H9 (cell line): ENCODE results near the gene TSPAN3. TPM values are rescaled to one million over a fixed set of nuclear protein-coding genes. Genes with fewer than 3 reads are reported as not detected.

ENCODE experiments used
- DNase-seq: peaks from one replicate; pipeline ENCODE4 v3.0.0-alpha.2; 2017
- H2AFZ ChIP-seq: one replicate; pipeline ENCODE4 v1.6.1; 2013; ENCODE audit warnings: mild to moderate bottlenecking, low read length, control low read depth, moderate library complexity
- H2AK5ac ChIP-seq: 2 replicates; pipeline ENCODE4 v1.6.1; 2013; ENCODE audit warnings: low read length, control low read depth, mixed read lengths; ENCODE audit not compliant: insufficient read length
- H2BK120ac ChIP-seq: one replicate; pipeline ENCODE4 v1.6.1; 2013; ENCODE audit warnings: low read depth, mild to moderate bottlenecking, low read length, control low read depth, inconsistent platforms; ENCODE audit not compliant: poor library complexity, severe bottlenecking
- H2BK12ac ChIP-seq: 2 replicates; pipeline ENCODE4 v1.6.1; 2013; ENCODE audit warnings: low read length, control low read depth, mixed read lengths, low read depth; ENCODE audit not compliant: insufficient read length
- H2BK15ac ChIP-seq: 2 replicates; pipeline ENCODE4 v1.6.1; 2013; ENCODE audit warnings: low read depth, low read length, control low read depth
- H2BK20ac ChIP-seq: one replicate; pipeline ENCODE4 v1.6.1; 2013; ENCODE audit warnings: low read depth, mild to moderate bottlenecking, low read length, control low read depth, inconsistent platforms; ENCODE audit not compliant: poor library complexity, severe bottlenecking
- H2BK5ac ChIP-seq: 2 replicates; pipeline ENCODE4 v1.6.1; 2013; ENCODE audit warnings: low read length, control low read depth, mixed read lengths; ENCODE audit not compliant: insufficient read length
- H3K14ac ChIP-seq: 2 replicates; pipeline ENCODE4 v1.6.1; 2013; ENCODE audit warnings: low read length, control low read depth; ENCODE audit not compliant: insufficient read depth
- H3K18ac ChIP-seq: 2 replicates; pipeline ENCODE4 v1.6.1; 2013; ENCODE audit warnings: low read depth, mild to moderate bottlenecking, mixed read lengths, low read length, control low read depth; ENCODE audit not compliant: insufficient read length
- H3K23ac ChIP-seq: 2 replicates; pipeline ENCODE4 v1.6.1; 2013; ENCODE audit warnings: low read length, control low read depth, mixed read lengths, low read depth; ENCODE audit not compliant: insufficient read length
- H3K23me2 ChIP-seq: 2 replicates; pipeline ENCODE4 v1.6.1; 2013; ENCODE audit warnings: low read depth, mild to moderate bottlenecking, mixed read lengths, low read length, control low read depth; ENCODE audit not compliant: insufficient read length, poor library complexity, severe bottlenecking
- H3K27ac ChIP-seq: 2 replicates; pipeline ENCODE4 v1.5.1; 2013; ENCODE audit warnings: low read length, control low read depth, mixed read lengths, low read depth; ENCODE audit not compliant: insufficient read length
- H3K27me3 ChIP-seq: 2 replicates; pipeline ENCODE4 v1.6.1; 2013; ENCODE audit warnings: low read length, control low read depth, inconsistent platforms; ENCODE audit not compliant: insufficient read depth
- H3K4ac ChIP-seq: 2 replicates; pipeline ENCODE4 v1.6.1; 2013; ENCODE audit warnings: low read depth, mild to moderate bottlenecking, control low read depth, inconsistent platforms, low read length, moderate library complexity
- H3K4me1 ChIP-seq: 2 replicates; pipeline ENCODE4 v1.6.1; 2013; ENCODE audit warnings: low read length, control low read depth, inconsistent platforms; ENCODE audit not compliant: insufficient read depth
- H3K4me2 ChIP-seq: 2 replicates; pipeline ENCODE4 v1.6.1; 2013; ENCODE audit warnings: low read length, control low read depth, mixed read lengths; ENCODE audit not compliant: insufficient read length, insufficient read depth
- H3K56ac ChIP-seq: 2 replicates; pipeline ENCODE4 v1.6.1; 2013; ENCODE audit warnings: low read depth, mild to moderate bottlenecking, mixed read lengths, low read length, control low read depth; ENCODE audit not compliant: insufficient read length
- H3K79me1 ChIP-seq: 2 replicates; pipeline ENCODE4 v1.6.1; 2013; ENCODE audit warnings: low read depth, mild to moderate bottlenecking, moderate library complexity, low read length, control low read depth, inconsistent platforms; ENCODE audit not compliant: insufficient read depth, poor library complexity, severe bottlenecking
- H3K79me2 ChIP-seq: 2 replicates; pipeline ENCODE4 v1.6.1; 2013; ENCODE audit warnings: low read length, control low read depth, inconsistent platforms; ENCODE audit not compliant: insufficient read depth
- H3K9ac ChIP-seq: 2 replicates; pipeline ENCODE4 v1.6.1; 2013; ENCODE audit warnings: low read length, control low read depth, mixed read lengths; ENCODE audit not compliant: insufficient read length; ENCODE audit errors: extremely low read depth
- H3K9me3 ChIP-seq: one replicate; pipeline ENCODE4 v1.6.1; 2013; ENCODE audit warnings: low read depth, low read length, inconsistent platforms; ENCODE audit not compliant: control insufficient read depth
- H3T11ph ChIP-seq: one replicate; pipeline ENCODE4 v1.6.1; 2013; ENCODE audit warnings: mild to moderate bottlenecking, low read length, control low read depth, inconsistent platforms
- H4K20me1 ChIP-seq: one replicate; pipeline ENCODE4 v1.6.1; 2013; ENCODE audit not compliant: control insufficient read depth, insufficient read length, insufficient read depth
- H4K5ac ChIP-seq: 2 replicates; pipeline ENCODE4 v1.6.1; 2013; ENCODE audit warnings: low read depth, mild to moderate bottlenecking, mixed read lengths, low read length, control low read depth; ENCODE audit not compliant: insufficient read length
- H4K8ac ChIP-seq: replicated peaks from 2 replicates; pipeline ENCODE4 v1.6.1; 2013; ENCODE audit warnings: low read length, control low read depth, mixed read lengths, low read depth; ENCODE audit not compliant: insufficient read length
- H4K91ac ChIP-seq: 2 replicates; pipeline ENCODE4 v1.6.1; 2013; ENCODE audit warnings: low read depth, mild to moderate bottlenecking, moderate library complexity, mixed read lengths, low read length, control low read depth; ENCODE audit not compliant: insufficient read length
- H3K27ac Mint-ChIP-seq, 3 experiments: 2 replicates in 2 of 3; 3 replicates in 1 of 3; pipeline ENCODE4 v1.8.0; 2020 to 2021; ENCODE audit warnings: mixed read lengths in 3 of 3, mild to moderate bottlenecking in 1 of 3, moderate library complexity in 1 of 3
- H3K27me3 Mint-ChIP-seq: 2 replicates; pipeline ENCODE4 v1.8.0; 2021; ENCODE audit warnings: low read depth, mild to moderate bottlenecking, moderate library complexity, mixed read lengths
- H3K36me3 Mint-ChIP-seq, 3 experiments: 2 replicates in 2 of 3; 3 replicates in 1 of 3; pipeline ENCODE4 v1.8.0; 2020 to 2021; ENCODE audit warnings: low read depth in 3 of 3, mixed read lengths in 3 of 3; ENCODE audit not compliant: insufficient read depth in 1 of 3
- H3K4me1 Mint-ChIP-seq, 2 experiments: 2 replicates each; pipeline ENCODE4 v1.8.0; 2020; ENCODE audit warnings: mixed read lengths in 2 of 2
- H3K4me3 Mint-ChIP-seq, 2 experiments: 2 replicates in 1 of 2; 3 replicates in 1 of 2; pipeline ENCODE4 v1.8.0; 2020 to 2021; ENCODE audit warnings: mild to moderate bottlenecking in 2 of 2, mixed read lengths in 2 of 2, moderate library complexity in 1 of 2
- H3K9me3 Mint-ChIP-seq, 2 experiments: 2 replicates in 1 of 2; 3 replicates in 1 of 2; pipeline ENCODE4 v1.8.0; 2020; ENCODE audit warnings: mild to moderate bottlenecking in 2 of 2, mixed read lengths in 2 of 2, moderate library complexity in 1 of 2
- CTCF ChIP-seq: fragments of 200-600 bp; sonication (generic); conservative IDR thresholded peaks from 3 replicates; pipeline ENCODE4 v1.8.0; 2021; ENCODE audit warnings: antibody characterized with exemption, mild to moderate bottlenecking
- WGBS: extraction: QIAGEN DNeasy Blood & Tissue Kit; methylation state at CpG from one replicate; pipeline ENCODE4 v1.1.7; 2013; ENCODE audit warnings: missing lambda C conversion rate, low lambda C conversion rate, mixed read lengths; ENCODE audit not compliant: insufficient read length; ENCODE audit errors: extremely low coverage; 5-methylcytosine and 5-hydroxymethylcytosine counted together
- total RNA-seq: library from RNA; stranded (reverse); gene quantifications from 2 replicates; pipeline ENCODE4 v1.2.1, GENCODE V29; 2021

TSPAN3 gene
- total RNA-seq, 1 experiment from 2014 or later = 117 TPM

GRCh38 chr15:76994496-76994895, 76.4 kb downstream of the TSPAN3 start:
- Histone ChIP-seq H4K5ac (no peak overlapping the region), H3K23me2 (no peaks in the 10 kb centered on the region), H3K14ac (no peak overlapping the region), H3T11ph (no peak overlapping the region), H4K8ac (no peak overlapping the region), H3K9me3 (no peaks in the 10 kb centered on the region), H2BK5ac (no peak overlapping the region), H3K18ac (no peak overlapping the region), H3K4ac (no peak overlapping the region), H2BK15ac (no peak overlapping the region), H3K4me1 (no peaks in the 10 kb centered on the region), H2BK20ac (no peak overlapping the region), H2AK5ac (no peak overlapping the region), H3K79me2 (no peaks in the 10 kb centered on the region), H3K9ac (no peak overlapping the region), H3K27ac (no peak overlapping the region), H3K23ac (no peak overlapping the region), H2AFZ (no peak overlapping the region), H2BK12ac (no peak overlapping the region), H3K4me2 (no peak overlapping the region), H4K20me1 (peaks cover 2% of the 10 kb centered on the region), H3K79me1 (no peaks in the 10 kb centered on the region), H3K27me3 (no peaks in the 10 kb centered on the region), H3K56ac (no peak overlapping the region), H4K91ac (no peak overlapping the region), H2BK120ac (no peak overlapping the region)
- H3K36me3 Mint-ChIP-seq = no peaks in the 10 kb centered on the region
- peaks cover 2% of the 10 kb centered on the region for H3K27me3 Mint-ChIP-seq
- no peaks in the 10 kb centered on the region for H3K9me3 Mint-ChIP-seq
- WGBS = no CpG with 5 or more reads among the region's 6 CpGs
- H3K4me3 Mint-ChIP-seq = no peak overlapping the region
- H3K27ac Mint-ChIP-seq = no peak overlapping the region; a peak in 1 of 7 replicates
- H3K4me1 Mint-ChIP-seq = no peaks in the 10 kb centered on the region
- TF ChIP-seq CTCF = no peak
- DNase-seq = no peak
